OCI-LY1 (cell line): ENCODE results near the gene ZBTB8A.

Experiments
- CTCF ChIP-seq: fragments of 200-600 bp; sonication (generic), shearing (Covaris generic); IDR thresholded peaks from 2 replicates; pipeline ENCODE4 v1.5.1; 2017; ENCODE audit warnings: mild to moderate bottlenecking, antibody characterized with exemption, low read length, moderate library complexity, mixed read lengths
- EZH2 ChIP-seq: fragments of 200-600 bp; sonication (generic), shearing (Covaris generic); IDR thresholded peaks from 2 replicates; pipeline ENCODE4 v1.8.0; 2017; ENCODE audit warnings: borderline replicate concordance, mixed run types, mild to moderate bottlenecking, antibody characterized with exemption, low read length, moderate library complexity, mixed read lengths

- TF ChIP-seq CTCF (no peak), EZH2 (no peak)
Observed at GRCh38 chr1:32507021-32507420, 32.2 kb upstream of the ZBTB8A start.
